T47D (cell line): ENCODE data around the gene WEE2.

Experiments used
- DNase-seq, 2 experiments: peaks; one replicate each; pipeline versions ENCODE4 v3.0.0 to v3.0.0-alpha.2; 2011 to 2012; ENCODE audit warnings: low read depth in 1 of 2, low spot score in 1 of 2
- JUND ChIP-seq: IDR thresholded peaks from 2 replicates; pipeline ENCODE4 v1.6.1; 2012; ENCODE audit warnings: low read depth
- in situ Hi-C: cut with HindIII; loops from 2 replicates; pipeline ENCODE4 v1.10.0; 2016; ENCODE audit warnings: low sequenced_read_pairs, low pct_unique_long_range_greater_than_20kb

The WEE2 gene

DNA sequence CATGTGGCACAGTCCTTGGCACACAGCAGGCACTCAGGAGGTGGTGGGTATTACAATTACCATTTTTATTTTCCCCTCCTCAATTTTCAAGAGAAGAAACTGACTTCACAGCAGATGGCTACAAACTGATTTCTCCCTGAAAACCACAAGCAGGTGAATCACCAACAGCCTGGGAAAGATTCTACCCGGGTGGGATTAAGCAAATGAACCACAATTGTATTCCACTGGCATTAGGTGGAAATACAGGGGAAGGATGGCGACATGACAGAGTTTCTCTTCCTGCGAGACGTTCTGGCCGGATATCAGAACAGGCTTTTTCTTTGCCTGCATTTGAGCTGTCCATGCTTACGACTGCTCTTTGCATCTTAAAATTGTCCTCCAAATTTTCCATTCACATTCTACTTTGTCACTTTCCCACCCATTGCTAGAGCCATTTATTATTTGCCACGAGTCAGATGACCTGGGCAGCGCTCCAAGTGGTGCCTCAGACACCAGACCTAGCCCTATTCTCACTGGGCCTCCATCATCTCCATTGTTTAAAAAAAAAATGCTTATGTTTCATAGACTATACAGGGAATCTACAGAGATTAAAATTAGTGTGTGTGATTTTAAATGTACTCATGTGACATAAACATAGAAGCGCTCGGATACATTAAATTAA lies 10.8 kb upstream of the WEE2 start:
- no peak for DNase-seq
- in situ Hi-C loops, result no loop called here
- TF ChIP-seq JUND, result no peak

DNA sequence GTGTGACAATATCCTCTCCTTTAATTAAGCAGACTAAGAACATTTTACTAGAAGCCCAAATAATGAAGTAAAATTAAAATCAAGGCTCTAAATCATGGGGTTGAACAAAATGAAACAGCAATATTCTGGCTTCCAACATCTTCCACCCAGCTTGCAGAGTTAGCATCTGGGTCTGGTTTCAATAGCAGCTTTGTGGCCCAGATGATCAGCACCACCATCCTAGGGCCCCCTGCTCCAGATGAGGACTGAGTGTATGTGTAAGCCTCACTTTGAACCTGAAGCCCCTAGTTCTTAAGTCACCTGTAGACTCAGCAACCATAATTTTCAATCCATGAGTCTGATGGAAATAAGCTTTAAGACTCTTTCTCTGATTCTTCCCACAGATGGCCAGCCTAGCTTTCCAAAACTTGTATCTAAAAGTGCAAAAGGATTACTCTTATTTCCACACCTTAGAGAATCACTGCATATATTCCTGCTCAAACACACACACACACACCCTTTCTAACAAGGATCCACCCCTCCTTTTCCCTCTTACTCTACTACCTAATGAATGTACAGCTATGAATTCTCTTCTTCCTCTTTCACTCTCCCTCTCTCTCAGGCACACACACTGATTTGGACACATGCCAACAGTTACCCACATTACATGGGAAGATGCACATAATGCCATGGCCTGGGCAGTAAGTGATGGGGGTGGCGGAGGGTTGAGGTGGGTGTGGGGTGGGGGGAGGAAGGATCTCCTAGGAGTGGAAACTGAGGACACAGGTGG lies 9.7 kb upstream of the WEE2 start:
- in situ Hi-C loops, result no loop called here
- TF ChIP-seq JUND, result no peak
- peak in 1 of 2 experiments; percentile 18 for DNase-seq

DNA sequence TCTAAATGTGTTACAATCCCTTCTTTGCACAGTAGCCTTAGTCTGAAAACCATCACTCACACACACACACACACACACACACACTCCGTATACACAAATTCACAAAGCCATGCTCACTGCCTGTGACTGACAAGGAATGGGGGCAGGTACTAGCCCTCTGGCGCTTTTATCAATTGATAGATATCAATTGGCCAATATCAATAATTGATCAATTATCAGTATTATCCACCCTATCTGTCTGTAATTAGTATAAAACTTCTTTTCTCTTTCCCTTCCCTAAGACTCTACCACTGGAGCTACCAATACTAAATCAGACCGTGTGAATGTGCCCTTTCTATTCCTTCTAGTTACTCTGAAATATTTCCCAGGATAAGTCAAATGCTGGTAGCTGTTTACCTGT lies 8.3 kb upstream of the WEE2 start:
- no peak for DNase-seq
- in situ Hi-C loops, result no loop called here

DNA sequence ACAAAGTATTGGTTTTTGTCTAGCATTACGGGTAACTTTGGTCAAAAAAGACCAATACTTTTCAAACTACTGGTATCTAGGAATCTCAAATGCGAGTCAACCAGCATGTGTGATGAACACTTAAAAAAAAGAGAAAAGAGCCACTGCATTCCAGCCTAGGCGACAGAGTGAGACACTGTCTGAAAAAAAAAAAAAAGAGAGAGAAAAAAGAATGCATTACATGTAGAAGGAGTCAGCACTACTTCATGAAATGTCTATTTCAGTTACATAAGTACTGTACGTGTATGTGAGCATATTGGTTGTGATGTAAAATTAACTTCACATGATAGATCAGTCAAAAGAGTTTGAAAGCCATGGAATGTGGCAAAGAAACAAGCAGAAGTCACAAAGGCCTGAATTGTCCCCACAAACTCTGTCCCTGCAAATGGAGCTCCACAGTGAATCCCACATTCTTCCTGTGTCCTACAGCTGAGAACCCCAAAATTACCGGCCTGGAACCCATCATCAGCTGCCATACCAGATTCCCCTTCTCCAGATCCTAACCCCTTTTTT lies 7.8 kb upstream of the WEE2 start:
- no peak for DNase-seq
- in situ Hi-C loops, result no loop called here
- no peak for TF ChIP-seq JUND

More for the DNA sequence above, 8.3 kb upstream of the WEE2 start:
- no peak for TF ChIP-seq JUND

DNA sequence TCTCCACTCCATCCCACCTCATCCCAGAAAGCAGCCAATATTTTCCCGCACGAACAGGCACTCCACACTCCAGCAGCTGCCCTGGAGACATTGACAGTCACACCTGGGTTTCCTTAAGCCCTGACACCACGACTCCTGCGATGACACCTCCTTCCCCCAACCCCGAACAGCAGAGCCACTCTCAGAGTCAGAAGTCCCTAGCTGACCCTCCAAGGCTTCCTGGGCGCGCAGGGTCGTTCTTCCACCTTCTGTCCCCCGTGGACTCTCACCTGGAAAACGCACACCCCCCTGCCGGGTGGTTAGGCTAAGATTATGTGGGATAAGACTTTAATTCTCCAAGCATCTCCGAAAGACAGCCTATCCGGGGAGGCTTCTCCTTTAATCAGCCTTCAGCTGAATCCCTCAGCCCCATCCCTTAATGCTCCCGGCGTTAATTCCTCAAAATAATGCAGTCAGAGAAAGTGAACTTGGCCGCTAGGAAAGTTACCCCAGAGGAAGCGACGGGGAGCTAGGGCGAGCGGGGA lies 7.2 kb upstream of the WEE2 start:
- in situ Hi-C loops, result no loop called here
- peak in 1 of 2 experiments; percentile 15 for DNase-seq
- no peak for TF ChIP-seq JUND

DNA sequence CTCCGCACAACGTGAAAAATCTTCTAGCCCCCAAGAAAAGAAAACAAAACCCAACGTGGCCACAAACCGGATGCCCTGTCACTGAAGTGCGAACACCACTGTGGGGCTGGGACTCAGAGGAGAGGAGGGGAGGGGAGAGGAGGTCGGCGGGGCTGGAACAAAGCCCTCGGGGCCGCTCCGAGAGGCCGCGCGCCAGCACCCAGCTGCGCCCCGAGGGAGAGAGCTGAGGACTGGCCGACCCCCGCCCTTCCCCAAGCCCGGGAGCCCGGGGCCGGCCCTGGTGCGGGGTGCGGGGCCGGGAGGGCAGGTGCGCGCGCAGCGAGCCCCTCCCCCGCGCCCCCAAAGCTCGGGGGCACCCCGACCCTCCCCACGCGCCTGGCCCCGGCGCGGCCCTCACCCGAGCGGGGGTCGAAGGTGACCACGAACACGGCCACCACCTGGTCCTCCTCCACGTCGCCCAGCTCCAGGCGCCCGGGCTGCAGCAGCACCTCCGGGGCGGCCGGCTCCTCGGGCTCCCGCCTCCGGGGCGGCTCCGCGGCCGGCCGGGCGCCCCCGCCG lies 6.6 kb upstream of the WEE2 start:
- TF ChIP-seq JUND, result no peak
- no peak for DNase-seq
- in situ Hi-C loops, result no loop called here

DNA sequence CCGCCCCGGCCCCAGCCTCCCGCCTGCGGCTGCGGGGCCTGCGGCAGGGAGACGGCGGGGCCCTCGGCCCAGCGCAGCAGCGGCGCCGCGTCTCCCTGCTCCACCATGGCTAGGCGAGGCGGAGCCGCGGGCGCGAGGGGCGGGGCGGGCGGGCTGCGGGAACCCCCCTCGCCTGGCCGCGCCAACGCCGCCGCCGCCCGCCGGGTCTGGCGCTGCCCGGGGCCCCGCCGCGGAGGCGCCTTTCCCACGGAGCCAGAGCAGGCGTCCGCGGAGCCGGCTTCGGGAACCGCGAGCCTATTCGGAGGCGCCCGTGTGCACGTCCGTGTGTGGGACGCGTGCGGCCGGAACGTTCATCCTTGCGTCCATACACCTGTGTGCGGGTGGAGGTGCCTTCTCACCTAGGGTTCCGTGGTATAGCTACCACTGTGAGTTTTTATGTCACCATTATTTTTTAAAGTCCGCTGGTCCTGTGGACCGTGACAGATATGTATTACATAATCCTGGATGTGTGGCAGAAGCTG lies 6.0 kb upstream of the WEE2 start, which contains the start of gene DENND11:
DENND11 (minus strand) TSS at position 120 of the 521 bp plus-strand sequence; CDS start at position 107, 13 bp downstream.
- in situ Hi-C loops, result no loop called here
- no peak for TF ChIP-seq JUND
- DNase-seq, result peak; percentile 23 to 42

DNA sequence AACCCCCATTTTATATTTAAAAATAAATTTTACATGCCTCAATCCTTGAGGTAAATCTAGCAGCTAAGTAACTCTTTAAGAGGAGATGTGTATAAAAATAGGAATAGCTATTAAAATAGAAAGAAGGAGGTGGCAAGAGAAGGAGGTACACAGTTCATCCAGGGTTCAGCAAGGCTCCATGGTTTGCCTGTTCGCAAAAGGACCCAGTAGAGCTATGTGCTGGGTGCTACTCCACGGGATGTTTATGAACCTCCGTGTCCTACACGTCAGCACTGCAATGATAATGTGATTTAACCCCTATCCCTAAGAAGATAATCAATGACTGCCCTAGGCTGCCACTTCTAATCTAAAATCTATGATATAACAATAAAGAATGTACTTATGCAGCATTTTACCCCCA lies 5.3 kb upstream of the WEE2 start:
- TF ChIP-seq JUND, result no peak
- in situ Hi-C loops, result no loop called here
- no peak for DNase-seq

DNA sequence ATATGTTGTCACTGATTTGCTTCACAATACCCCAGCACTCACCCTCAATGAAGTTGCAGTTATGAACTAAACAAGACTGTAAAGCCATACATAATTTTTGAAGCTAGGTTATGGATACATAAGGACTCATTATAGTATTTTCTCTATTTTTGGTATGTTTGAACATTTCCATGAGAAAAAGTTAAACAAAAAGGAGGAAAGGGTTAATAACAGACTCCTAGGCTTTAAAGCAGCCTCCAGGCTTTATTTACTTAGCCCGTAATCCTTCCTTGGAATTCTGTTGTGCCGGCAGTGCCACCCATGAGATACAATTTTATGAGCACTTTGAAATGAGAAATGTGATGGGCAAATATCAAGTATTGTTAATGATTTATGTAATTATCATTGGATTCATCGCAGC lies 4.0 kb upstream of the WEE2 start:
- in situ Hi-C loops, result no loop called here
- no peak for TF ChIP-seq JUND

DNA sequence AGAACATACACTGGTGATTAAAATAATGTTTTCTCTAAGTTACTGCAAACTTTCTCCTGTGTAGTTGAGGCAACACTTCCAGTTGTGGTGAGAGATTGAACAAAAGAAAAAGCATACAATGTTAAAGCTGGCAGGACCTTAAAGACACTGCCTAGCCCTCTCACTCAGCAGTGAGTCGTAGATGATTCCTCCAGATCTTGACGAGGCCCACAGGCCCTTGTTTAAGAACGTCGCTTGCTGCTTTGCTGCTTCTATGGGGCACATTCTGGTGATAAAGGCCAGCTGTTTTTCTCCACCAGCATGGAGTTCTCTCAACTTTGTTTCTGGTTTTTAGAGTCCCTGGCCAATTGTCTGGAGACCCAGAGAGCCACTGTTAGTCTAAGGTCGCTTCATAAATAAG lies 3.4 kb upstream of the WEE2 start:
- no peak for TF ChIP-seq JUND
- in situ Hi-C loops, result no loop called here
- DNase-seq, result no peak

More for the DNA sequence above, 4.0 kb upstream of the WEE2 start:
- no peak for DNase-seq

DNA sequence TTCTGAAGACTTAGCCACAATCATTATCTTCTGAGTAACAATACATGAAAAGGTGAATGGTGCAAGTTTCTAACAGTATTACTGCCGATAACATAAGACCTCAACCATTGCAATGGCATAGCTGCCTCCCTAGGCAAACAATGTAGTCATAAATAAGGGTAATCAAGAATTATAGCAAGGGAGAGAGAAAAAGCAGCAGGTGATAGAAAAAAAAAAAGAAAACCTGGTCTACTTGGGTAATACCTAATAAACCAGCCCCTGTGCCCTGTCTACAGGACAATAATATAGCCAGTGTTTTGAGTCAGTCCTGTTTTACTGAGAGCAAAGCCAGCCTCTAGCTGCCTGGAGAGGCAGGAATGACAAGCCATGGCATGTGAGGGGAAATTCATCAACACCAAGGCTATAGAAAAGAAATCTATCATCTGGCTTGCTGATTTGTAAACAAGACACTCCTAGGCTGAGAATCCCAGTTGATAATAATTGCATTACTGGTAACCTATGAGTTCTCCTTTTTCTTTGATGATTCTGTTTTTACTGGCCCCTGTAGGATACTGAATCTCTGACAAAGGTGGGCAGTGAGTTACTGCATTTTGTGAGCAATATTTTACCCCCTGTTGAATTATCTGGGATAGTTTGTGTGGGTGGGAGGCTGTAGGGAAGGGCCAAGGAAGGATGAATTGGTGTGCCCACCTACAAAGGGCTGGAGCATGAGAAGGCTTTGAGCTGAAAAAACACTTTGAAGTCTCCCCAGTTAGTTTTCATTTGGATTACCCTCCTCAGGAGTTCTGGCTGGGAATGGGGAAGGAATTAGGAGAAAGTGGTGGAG lies 1.7 kb upstream of the WEE2 start:
- in situ Hi-C loops, result no loop called here
- DNase-seq, result no peak
- TF ChIP-seq JUND, result no peak

DNA sequence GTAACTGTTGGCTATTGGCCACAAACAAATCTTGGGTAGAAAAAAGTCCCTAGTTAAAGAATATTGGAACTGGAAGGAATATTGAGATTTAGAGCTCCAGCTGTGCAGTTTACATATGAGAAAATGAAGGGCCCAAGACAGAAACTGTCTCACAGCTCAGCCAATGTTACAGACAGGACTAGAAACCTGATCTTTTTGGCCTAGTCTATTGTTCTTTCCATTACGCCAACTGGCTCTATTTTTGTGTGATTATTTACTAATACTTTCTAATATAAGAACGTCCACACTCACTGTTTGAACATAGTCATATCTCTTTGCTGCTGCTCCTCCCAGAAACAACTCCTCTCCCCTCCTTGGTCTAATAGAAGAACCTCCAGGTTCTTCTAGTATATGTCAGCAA lies 1.2 kb downstream of the WEE2 start:
- DNase-seq, result no peak
- in situ Hi-C loops, result no loop called here
- TF ChIP-seq JUND, result no peak
